ENCODE data around the gene FGF3.

DNA sequence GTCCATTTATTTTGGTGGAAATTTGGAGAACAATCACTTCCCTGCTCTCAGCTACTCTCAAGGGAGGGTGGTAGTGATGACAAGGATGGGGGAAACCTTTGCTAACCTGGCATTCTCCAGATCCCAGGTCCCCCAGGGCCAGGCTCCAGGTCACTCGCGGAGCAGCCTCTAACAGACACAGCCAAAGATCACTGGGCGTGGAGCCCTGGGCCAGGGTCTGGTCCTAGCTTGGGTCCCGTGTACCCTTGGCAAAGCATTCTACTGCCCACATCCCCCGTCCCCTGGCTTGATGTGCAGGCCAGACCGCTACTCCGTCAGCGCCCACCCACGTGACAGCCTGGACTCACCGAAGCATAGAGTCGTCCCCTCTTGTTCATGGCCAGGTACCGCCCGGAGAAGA, 3.2 kb downstream of the FGF3 start:
- TF ChIP-seq, protein P1, sequence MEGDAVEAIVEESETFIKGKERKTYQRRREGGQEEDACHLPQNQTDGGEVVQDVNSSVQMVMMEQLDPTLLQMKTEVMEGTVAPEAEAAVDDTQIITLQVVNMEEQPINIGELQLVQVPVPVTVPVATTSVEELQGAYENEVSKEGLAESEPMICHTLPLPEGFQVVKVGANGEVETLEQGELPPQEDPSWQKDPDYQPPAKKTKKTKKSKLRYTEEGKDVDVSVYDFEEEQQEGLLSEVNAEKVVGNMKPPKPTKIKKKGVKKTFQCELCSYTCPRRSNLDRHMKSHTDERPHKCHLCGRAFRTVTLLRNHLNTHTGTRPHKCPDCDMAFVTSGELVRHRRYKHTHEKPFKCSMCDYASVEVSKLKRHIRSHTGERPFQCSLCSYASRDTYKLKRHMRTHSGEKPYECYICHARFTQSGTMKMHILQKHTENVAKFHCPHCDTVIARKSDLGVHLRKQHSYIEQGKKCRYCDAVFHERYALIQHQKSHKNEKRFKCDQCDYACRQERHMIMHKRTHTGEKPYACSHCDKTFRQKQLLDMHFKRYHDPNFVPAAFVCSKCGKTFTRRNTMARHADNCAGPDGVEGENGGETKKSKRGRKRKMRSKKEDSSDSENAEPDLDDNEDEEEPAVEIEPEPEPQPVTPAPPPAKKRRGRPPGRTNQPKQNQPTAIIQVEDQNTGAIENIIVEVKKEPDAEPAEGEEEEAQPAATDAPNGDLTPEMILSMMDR (IDR thresholded peaks at IDR 0.05; ENCODE audit: insufficient read depth, low read depth, low read length): no peak
- TF ChIP-seq EZH2 (IDR thresholded peaks at IDR 0.05; ENCODE audit: insufficient read depth, low read length): no peak

Data from astrocyte (in vitro differentiated cells and primary cell).